Measurements from ENCODE around the gene FLT1. TPM values are rescaled to one million over a fixed set of nuclear protein-coding genes. Genes with fewer than 3 reads are reported as not detected.

The FLT1 gene
- total RNA-seq, 1 donor from 2014 or later = not detected

- H3K27ac Mint-ChIP-seq (ENCODE audit: unreplicated experiment) = no peak overlapping the region
- no peaks in the 10 kb centered on the region for H3K27me3 Mint-ChIP-seq (ENCODE audit: low read depth)
- TF ChIP-seq CTCF (conservative IDR thresholded peaks at IDR 0.05) = no peak
- no peak for DNase-seq (ENCODE audit: low read depth, low spot score)
- H3K4me3 Mint-ChIP-seq = no peak overlapping the region
- H3K36me3 Mint-ChIP-seq (ENCODE audit: low read depth) = no peaks in the 10 kb centered on the region
- peaks cover 3% of the 10 kb centered on the region for H3K9me3 Mint-ChIP-seq
- H3K4me1 Mint-ChIP-seq = no peaks in the 10 kb centered on the region
These were observed 139.7 kb downstream of the FLT1 start for GRCh38 chr13:28355046-28355821.

- DNase-seq (ENCODE audit: low read depth, low spot score) = no peak
- Mint-ChIP-seq H3K27ac (ENCODE audit: unreplicated experiment) (no peak overlapping the region), H3K36me3 (ENCODE audit: low read depth) (no peaks in the 10 kb centered on the region), H3K9me3 (peaks cover 2% of the 10 kb centered on the region), H3K4me3 (no peak overlapping the region), H3K4me1 (no peaks in the 10 kb centered on the region), H3K27me3 (ENCODE audit: low read depth) (no peaks in the 10 kb centered on the region)
- TF ChIP-seq CTCF (conservative IDR thresholded peaks at IDR 0.05) = no peak
These were observed 141.2 kb downstream of the FLT1 start for GRCh38 chr13:28353679-28354078.

- DNase-seq (ENCODE audit: low read depth, low spot score) = no peak
- H3K4me1 Mint-ChIP-seq = no peaks in the 10 kb centered on the region
- H3K36me3 Mint-ChIP-seq (ENCODE audit: low read depth) = no peaks in the 10 kb centered on the region
- H3K9me3 Mint-ChIP-seq = no peaks in the 10 kb centered on the region
- no peak for TF ChIP-seq CTCF (conservative IDR thresholded peaks at IDR 0.05)
- H3K27me3 Mint-ChIP-seq (ENCODE audit: low read depth) = no peaks in the 10 kb centered on the region
- no peak overlapping the region for H3K4me3 Mint-ChIP-seq
- no peak overlapping the region for H3K27ac Mint-ChIP-seq (ENCODE audit: unreplicated experiment)
These were observed 144.8 kb downstream of the FLT1 start for GRCh38 chr13:28349907-28350654.

- H3K9me3 Mint-ChIP-seq = no peaks in the 10 kb centered on the region
- no peaks in the 10 kb centered on the region for H3K36me3 Mint-ChIP-seq (ENCODE audit: low read depth)
- DNase-seq (ENCODE audit: low read depth, low spot score) = no peak
- H3K4me1 Mint-ChIP-seq = no peaks in the 10 kb centered on the region
- no peak overlapping the region for H3K27ac Mint-ChIP-seq (ENCODE audit: unreplicated experiment)
- H3K4me3 Mint-ChIP-seq = no peak overlapping the region
- no peak for TF ChIP-seq CTCF (conservative IDR thresholded peaks at IDR 0.05)
- no peaks in the 10 kb centered on the region for H3K27me3 Mint-ChIP-seq (ENCODE audit: low read depth)
These were observed 145.6 kb downstream of the FLT1 start for GRCh38 chr13:28349371-28349770.

GRCh38 chr13:28347456-28348371 is 147.2 kb downstream of the FLT1 start:
- TF ChIP-seq CTCF (conservative IDR thresholded peaks at IDR 0.05) = no peak
- Mint-ChIP-seq H3K4me1 (no peaks in the 10 kb centered on the region), H3K4me3 (no peak overlapping the region), H3K27ac (ENCODE audit: unreplicated experiment) (no peak overlapping the region), H3K27me3 (ENCODE audit: low read depth) (no peaks in the 10 kb centered on the region), H3K9me3 (no peaks in the 10 kb centered on the region), H3K36me3 (ENCODE audit: low read depth) (no peaks in the 10 kb centered on the region)
- no peak for DNase-seq (ENCODE audit: low read depth, low spot score)

Data from neural crest cell (in vitro differentiated cells).